Measurements from ENCODE around the gene EYA2. TPM values are rescaled to one million over a fixed set of nuclear protein-coding genes. Genes with fewer than 3 reads are reported as not detected.
"Not testable (repeated sequence)": the region's sequence is repeated elsewhere in the genome, so short reads cannot be mapped to it uniquely, and the experiment has no call there.

The EYA2 gene
- total RNA-seq, 1 donor from 2014 or later, result 15.4 TPM

DNA sequence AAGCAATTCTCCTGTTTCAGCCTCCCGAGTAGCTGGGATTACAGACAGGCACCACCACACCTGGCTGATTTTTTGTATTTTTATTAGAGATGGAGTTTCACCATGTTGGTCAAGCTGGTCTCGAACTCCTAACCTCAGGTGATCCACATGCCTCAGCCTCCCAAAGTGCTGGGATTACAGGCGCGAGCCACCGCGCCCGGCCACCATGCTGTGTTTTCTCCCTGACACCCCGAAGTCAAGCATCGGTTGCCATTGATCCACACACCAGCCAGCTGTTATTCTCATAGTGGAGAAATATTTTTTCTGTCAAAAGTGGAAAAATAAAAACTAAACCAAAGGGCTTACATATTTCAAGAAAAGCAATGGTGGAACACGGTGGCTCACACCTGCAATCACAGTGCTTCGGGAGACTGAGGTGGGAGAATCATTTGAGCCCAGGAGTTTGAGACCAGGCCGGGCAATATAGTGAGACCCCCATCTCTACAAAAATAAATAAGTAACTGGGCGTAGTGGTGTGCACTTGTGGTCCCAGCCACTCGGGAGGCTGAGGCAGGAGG is 304.4 kb downstream of the EYA2 start:
- Histone ChIP-seq H3K4me1 (peaks cover 0 to 5% of the 10 kb centered on the region in 2 donors), H3K4me3 (no peak overlapping the region), H3K9me3 (no peaks in the 10 kb centered on the region), H3K27me3 (no peaks in the 10 kb centered on the region), H3K36me3 (no peaks in the 10 kb centered on the region), H3K27ac (no peak overlapping the region)
- no peak for DNase-seq (ENCODE audit: low spot score in 2 of 2)
- TF ChIP-seq, protein P1, sequence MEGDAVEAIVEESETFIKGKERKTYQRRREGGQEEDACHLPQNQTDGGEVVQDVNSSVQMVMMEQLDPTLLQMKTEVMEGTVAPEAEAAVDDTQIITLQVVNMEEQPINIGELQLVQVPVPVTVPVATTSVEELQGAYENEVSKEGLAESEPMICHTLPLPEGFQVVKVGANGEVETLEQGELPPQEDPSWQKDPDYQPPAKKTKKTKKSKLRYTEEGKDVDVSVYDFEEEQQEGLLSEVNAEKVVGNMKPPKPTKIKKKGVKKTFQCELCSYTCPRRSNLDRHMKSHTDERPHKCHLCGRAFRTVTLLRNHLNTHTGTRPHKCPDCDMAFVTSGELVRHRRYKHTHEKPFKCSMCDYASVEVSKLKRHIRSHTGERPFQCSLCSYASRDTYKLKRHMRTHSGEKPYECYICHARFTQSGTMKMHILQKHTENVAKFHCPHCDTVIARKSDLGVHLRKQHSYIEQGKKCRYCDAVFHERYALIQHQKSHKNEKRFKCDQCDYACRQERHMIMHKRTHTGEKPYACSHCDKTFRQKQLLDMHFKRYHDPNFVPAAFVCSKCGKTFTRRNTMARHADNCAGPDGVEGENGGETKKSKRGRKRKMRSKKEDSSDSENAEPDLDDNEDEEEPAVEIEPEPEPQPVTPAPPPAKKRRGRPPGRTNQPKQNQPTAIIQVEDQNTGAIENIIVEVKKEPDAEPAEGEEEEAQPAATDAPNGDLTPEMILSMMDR (IDR thresholded peaks at IDR 0.05), result no peak
- intact Hi-C loops (cut with DNase I), result loop anchor here (5.0 to 10.0 kb wide), 2 partner anchors 73 to 306 kb away; partner anchors contain the start of gene NCOA3

DNA sequence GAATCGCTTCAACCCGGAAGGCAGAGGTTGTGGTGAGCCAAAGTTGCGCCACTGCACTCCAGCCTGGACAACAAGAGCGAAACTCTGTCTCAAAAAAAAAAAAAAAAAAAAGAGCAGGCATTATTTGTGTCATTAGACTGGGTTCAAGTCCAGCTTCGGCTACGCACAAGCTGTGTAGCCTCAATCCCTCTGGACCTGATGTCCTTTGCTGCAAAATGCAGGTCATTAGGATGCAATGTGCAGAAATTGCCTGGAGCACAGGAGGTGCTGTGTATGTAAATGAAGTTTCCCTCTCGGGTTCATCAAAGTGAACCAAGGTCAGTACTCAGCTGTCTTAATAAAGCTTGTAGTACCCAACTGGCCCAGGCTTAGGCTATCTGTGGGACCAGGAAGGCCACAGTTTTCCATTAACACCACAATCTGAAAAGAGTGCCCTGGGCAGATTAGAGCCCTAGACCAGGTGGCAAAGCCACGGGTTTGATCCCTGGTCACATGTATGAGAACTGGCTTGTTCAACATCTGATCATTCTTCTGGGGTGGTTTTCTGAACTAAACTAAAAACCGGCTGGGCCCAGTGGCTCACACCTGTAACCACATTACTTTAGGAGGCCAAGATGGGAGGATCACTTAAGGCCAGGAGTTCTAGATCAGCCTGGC is 306.6 kb downstream of the EYA2 start:
- TF ChIP-seq, protein P1 (IDR thresholded peaks at IDR 0.05), result no peak
- H3K4me3 ChIP-seq, result no peak overlapping the region
- H3K27me3 ChIP-seq, result no peaks in the 10 kb centered on the region
- DNase-seq (ENCODE audit: low spot score in 2 of 2), result no peak
- H3K27ac ChIP-seq, result no peak overlapping the region
- H3K36me3 ChIP-seq, result no peaks in the 10 kb centered on the region
- intact Hi-C loops (cut with DNase I), result no loop called here
- peaks cover 0 to 3% of the 10 kb centered on the region in 2 donors for H3K4me1 ChIP-seq
- no peaks in the 10 kb centered on the region for H3K9me3 ChIP-seq

DNA sequence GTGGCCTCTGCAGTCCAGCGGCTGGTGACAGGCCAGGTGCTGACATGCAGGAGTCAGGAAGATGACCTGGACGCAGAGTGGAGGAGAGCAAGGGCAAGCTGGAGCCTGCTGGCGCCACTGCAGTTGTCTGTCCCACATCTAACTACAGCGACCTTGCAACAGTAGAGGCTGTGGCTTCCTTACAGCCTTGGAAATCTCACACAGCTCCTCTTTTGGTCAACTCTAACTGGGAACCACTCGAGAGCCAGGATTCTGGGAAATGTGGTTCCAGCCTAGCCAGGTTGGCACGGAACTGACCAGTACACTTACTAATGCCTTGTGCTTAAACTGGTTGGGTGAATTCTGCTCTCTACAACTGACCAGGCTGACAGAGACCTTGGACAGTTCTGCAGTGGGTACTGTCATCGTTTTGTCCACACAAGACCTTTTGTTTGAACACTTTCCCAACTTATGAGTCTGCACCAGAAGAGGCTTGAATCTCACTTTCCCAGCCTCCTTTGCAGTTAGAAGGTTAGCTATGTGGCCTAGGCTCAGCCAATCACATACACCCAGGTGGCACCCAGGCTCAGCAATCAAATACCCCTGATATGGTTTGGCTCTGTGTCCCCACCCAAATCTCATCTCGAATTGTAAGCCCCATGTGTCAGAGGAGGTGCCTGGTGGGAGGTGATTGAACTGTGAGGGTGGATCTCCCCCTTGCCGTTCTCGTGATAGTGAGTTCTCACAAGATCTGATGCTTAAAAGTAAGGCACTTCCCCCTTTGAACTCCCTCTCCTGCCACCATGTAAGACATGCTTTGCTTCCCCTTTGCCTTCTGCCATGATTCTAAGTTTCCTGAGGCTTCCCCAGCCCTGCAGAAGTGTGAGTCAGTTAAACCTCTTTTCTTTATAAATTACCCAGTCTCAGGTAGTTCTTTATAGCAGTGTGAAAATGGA is 308.4 kb downstream of the EYA2 start:
- H3K9me3 ChIP-seq, result no peaks in the 10 kb centered on the region
- peaks cover 0 to under 1% of the 10 kb centered on the region in 2 donors for H3K36me3 ChIP-seq
- no peak overlapping the region for H3K27ac ChIP-seq
- no peak overlapping the region for H3K4me3 ChIP-seq
- no peaks in the 10 kb centered on the region for H3K27me3 ChIP-seq
- TF ChIP-seq, protein P1 (IDR thresholded peaks at IDR 0.05), result no peak
- no peaks in the 10 kb centered on the region for H3K4me1 ChIP-seq
- intact Hi-C loops (cut with DNase I), result no loop called here
- no peak for DNase-seq (ENCODE audit: low spot score in 2 of 2)

DNA sequence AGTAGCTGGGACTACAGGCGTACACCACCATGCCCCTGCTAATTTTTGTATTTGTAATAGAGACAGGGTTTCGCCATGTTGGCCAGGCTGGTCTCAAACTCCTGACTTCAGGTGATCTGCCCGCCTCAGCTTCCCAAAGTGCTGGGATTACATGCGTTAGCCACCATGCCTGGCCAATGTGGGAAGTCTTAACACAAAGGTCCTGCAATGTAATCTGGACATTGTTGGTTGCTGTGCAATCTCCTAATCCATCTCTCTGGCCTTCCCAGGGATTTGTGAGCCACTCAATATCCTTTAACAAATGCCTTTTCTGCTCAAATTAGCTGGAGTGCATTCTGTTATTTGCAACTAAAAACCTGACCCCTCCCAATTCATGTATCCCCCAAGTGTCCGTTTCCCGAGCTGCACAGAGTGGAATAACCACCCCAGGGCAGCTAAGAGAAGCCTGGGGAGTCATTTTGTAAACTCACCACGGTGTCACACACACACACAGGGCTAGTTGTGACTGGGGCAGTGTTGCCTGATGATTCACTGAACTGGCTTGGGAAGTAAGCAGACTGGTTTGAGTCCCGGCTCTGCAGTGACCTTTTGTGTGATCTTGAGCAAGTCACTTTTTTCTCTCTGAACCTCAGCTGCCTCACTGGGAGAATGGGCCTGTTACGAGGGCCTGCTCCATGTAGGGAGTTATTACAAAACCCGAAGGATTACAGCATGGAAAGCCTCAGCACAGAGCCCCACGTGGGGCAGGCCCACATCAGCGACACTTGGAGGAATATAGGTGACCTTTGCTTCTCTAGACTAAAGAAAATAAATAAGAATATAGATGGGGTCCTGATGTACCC is 309.6 kb downstream of the EYA2 start:
- no peak overlapping the region for H3K27ac ChIP-seq

DNA sequence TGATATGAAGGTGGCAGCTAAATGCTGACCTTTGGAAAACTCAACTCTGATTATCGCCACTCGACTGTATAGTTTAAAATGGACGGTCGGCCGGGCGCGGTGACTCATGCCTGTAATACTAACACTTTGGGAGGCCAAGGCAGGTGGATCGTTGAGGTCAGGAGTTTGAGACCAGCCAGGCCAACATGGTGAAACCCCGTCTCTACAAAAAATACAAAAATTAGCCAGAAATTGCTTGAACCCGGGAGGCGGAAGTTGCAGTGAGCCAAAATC is 310.1 kb downstream of the EYA2 start:
- DNase-seq (ENCODE audit: low spot score in 2 of 2); H3K4me1 ChIP-seq; H3K9me3 ChIP-seq; intact Hi-C loops (cut with DNase I); H3K27ac ChIP-seq; H3K4me3 ChIP-seq; H3K27me3 ChIP-seq: not testable (repeated sequence)
- peaks cover 8 to 18% of the 10 kb centered on the region in 2 donors for H3K36me3 ChIP-seq

More for the DNA sequence above, 309.6 kb downstream of the EYA2 start:
- TF ChIP-seq, protein P1 (IDR thresholded peaks at IDR 0.05), result no peak
- Histone ChIP-seq H3K27me3 (no peaks in the 10 kb centered on the region), H3K4me1 (no peaks in the 10 kb centered on the region), H3K36me3 (peaks cover 2 to 13% of the 10 kb centered on the region in 2 donors), H3K9me3 (no peaks in the 10 kb centered on the region), H3K4me3 (no peak overlapping the region)
- no peak for DNase-seq (ENCODE audit: low spot score in 2 of 2)
- intact Hi-C loops (cut with DNase I), result no loop called here
